GM19452 (cell line): ENCODE measurements around the gene TRABD2B.
"Not testable (repeated sequence)": the region's sequence is repeated elsewhere in the genome, so short reads cannot be mapped to it uniquely, and the experiment has no call there.

Experiments
- ATAC-seq: cut with Tn5 transposase; IDR thresholded peaks from one replicate; pipeline ENCODE4 v1.9.1; 2021; ENCODE audit not compliant: unreplicated experiment

Gene TRABD2B

DNA sequence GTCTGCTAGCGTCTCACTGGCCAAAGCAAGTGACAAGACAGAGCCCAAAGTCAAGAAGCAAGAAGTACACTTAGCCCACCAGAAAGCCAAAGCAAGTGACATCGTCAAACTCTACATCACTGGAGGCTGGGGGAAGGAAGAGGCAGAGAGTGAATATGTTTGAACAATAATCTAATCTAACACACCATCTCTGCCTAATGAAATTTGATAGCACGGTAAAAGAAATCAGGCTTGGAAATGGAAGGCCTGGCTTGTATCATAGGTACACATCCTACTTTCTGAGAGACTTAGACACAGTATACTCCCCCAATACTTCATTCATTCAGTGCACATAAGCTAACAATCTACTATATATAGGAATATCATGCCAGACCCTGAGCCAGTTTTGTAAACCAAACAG, 26.3 kb downstream of the TRABD2B start:
- ATAC-seq: no peak

DNA sequence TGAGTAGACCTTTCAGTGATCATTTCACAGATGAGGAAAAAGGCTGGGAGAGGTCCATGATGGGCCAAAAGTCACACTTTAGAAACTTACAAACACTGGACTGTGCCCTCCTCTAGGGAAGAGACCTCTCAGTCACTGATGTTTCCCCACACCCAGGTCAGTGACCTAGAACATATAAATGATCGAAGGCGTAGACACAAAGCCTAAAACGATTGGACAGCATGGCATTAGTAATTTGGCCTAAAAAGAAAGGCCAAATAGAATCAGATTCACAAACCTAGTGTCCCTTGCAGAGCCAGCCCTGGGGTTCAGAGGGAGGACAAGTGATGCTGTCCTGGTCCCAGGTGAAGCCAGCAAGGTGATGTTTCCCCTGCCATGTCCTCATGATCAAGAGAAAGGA, 27.7 kb downstream of the TRABD2B start:
- no peak for ATAC-seq

DNA sequence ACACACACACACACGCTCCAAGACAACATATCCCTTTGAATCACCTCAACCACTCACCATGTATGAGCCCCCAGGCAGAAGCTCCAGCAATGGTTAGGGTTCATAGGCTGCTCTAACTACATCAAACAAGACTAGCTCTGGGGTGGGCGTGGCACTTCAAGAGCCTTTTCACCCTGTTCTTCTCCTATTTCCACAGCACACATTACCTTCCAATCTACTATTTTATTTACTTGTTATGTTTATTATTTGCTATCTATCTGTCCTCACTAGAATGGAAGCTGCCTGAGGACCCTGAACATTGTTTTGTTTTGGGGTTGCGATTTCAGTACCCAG, 28.7 kb downstream of the TRABD2B start:
- ATAC-seq: no peak

DNA sequence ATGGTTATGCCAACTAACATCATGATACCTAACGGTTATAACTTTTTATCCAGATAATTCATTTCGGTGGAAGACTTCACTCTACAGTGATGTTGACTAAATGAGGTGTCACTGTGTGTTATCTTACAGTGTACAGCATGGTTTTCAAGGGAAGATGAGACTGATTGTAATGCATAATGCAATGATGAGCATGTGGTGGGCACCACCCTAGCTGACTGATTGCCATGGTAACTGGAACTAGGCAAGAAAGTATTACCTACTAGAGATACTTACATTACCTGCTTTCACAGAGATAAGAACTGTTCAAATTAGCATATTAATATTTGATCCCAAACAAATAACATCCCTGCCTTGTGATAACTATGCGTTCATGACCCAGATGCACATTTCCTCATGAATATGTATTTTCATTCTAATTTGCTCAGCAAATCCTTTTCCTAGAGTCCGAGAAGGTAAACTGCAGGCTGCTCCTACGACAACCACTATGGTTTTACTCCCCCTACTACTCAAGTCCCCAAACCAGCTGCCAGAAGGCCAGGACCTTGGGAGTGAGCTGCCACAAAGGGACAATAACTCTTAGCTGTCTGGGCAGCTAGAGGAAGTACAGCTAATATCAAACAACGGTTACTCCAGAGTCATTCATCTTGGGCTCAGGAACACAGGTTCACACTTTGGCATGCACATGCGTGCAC, 29.2 kb downstream of the TRABD2B start:
- ATAC-seq: no peak

DNA sequence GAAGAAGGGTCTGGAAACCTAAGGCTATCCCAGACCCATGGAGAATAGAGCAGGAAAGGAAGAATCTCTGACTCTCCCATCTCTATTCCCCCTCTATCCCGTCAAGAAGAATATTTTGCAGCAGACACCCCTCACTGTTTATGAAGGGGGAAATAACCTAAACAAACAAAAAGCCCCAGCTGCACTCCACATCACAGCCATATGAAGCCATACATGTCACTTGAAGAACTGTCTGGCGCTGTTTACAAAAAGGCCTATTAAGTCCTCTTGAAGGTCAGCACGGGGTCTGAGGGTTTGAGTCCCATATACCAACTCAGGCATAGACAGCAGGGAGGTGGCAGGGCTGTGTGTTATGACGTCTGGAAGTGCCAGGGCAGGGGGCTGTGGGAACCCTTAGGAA, 31.4 kb downstream of the TRABD2B start:
- no peak for ATAC-seq

DNA sequence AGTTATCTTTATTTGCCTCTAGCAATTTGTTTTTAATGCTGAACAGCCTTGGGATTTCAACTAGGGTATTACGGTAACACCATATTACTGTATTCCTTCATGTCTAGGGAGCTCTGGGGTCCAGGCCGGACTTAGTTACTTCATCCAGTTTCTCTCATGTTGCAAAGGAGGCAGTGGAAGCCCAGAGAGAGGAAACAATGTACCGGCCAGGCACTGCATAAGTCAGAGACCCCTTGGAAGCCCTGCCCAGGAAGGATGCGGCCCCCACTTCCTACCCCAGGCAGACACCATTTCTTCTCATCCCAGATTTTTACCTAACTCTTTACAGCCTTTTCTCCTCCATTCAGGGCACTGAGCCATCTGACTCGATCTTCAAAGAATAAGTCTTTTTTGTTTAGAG, 32.5 kb downstream of the TRABD2B start:
- ATAC-seq: no peak

DNA sequence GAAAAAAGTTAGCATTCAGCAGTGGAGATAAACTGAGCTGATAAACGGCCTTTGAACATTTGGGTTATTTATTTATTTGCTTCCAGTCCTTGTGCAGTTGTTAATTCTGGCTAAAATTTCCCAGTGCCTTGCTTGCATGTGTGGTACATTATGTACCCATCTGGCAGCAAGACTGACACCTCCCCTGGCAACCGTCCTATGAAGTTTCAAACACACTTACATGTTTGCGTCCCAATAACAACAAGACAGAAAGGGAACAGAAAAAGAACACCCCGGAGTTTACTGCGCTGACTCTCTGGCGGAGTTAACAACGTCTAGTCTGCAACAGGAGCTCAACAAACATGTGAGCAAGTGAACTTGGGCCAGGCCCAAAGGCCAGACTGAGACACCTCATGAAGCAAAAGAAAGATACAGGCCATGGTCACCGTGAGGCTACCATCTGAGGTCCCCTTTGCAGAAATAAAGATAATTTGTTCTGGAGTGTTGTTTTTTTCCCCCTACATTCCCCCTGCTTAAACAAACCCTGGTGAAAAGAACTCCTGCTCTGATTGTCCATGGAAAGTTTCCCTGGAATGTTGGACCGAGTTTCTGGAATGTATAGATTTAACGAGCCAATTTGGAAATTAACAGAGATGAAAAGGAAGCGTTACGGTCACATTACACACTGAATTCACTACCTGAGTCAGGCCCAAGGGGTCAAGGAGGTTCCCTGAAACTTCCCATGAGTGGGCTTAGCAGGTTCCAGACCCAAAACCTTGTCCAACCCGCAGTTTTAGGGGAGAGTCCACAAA, 33.4 kb downstream of the TRABD2B start:
- ATAC-seq: no peak

DNA sequence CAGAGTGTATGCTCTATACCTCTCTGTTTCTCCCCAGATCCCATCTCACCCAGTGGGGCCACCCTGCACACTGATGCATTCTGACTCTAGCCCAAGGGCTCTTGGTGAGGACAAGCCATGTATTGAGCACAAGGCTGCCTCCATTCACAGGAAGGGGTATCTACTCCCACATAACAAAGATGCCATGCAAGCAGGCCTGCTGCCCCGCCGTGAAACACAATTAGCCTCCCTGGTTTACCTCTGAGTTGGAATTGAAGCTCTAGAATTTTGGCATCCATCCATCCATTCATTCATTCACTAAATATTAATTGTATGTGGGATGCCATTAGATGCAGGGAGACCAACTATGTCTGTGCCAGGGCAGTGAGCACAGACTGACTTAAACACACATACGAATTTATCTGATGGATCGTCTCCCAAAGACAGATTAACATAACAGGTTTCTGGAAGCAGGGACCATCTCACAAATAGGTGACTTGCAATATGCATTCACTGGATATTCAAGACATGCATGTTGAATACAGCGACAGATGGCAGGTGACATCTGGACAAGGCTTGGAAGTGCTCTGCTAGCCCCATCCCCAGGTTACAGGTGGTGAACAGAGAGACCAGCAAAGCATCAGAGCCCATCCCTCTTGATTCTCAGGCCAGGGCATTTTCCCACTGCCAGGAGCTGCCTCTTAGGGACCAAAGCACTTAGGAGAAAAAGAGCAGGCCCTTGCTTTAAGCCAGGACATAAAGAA, 34.3 kb downstream of the TRABD2B start:
- no peak for ATAC-seq

DNA sequence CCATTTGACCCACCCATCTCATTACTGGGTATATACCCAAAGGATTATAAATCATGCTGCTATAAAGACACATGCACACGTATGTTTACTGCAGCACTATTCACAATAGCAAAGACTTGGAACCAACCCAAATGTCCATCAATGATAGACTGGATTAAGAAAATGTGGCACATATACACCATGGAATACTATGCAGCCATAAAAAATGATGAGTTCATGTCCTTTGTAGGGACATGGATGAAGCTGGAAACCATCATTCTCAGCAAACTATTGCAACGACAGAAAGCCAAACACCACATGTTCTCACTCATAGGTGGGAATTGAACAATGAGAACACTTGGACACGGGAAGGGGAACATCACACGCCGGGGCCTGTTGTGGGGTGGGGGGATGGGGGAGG, 35.4 kb downstream of the TRABD2B start:
- not testable (repeated sequence) for ATAC-seq

DNA sequence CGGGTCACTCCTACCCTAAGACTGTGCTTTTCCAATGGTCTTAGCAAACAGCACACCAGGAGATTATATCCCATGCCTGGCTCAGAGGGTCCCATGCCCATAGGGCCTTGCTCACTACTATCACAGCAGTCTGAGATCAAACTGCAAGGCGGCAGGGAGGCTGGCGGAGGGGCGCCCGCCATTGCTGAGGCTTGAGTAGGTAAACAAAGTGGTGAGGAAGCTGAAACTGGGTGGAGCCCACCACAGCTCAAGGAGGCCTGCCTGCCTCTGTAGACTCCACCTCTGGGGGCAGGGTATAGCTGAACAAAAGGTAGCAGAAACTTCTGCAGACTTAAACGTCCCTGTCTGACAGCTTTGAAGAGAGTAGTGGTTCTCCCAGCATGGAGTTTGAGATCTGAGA, 40.7 kb downstream of the TRABD2B start:
- ATAC-seq: not testable (repeated sequence)

DNA sequence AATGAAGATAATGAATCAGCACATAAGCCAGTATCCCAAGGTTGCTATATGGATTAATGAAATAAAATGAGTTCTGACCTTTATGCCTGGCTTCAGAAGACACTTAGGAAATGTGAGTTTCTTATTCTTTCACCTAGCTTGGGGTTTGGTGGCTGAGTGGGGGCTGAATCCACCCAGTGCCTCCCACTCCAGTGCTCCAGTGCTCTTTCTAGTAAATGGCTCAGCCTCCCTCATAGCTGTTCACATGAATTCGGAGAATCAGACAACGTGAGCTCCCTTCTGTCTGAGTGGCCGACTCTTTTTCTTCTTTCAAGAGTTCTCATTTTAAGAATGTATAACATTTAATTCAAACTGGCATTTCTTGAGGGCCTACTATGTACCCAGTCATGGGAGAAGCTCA, 43.5 kb downstream of the TRABD2B start:
- no peak for ATAC-seq

DNA sequence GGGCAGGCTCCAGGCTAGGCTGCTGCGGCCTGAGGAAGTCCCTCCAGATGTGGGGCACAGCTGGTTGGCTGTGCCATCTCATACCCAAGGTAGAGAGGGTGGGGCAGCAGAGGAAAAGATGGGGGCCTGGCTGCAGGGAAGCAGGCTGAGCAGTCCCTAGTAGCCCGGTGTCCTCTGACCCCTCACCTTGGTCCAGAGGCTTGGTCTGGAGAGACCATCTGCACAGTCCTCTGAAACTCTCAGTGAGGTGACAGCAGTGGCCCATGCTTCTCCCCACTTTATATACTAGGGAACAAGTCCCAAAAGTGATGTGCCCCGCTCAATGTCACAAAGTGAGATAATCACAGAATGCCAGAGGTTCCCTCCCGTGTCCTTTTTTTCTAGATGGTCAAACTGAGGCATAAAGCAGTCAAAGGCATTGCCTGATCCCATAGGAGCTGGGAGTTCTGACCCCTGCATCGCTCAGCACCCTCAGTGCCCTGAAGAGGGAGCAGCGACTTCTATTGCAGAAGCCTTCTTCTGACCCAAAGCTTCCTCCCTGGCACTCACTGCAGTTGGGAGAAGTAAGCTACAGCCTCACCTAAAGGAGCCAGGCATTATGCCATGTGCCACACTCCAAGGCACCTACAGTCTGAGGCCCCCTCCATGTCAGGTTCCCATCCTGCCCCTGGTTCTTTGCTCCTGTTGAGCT, 45.5 kb downstream of the TRABD2B start:
- ATAC-seq: no peak

DNA sequence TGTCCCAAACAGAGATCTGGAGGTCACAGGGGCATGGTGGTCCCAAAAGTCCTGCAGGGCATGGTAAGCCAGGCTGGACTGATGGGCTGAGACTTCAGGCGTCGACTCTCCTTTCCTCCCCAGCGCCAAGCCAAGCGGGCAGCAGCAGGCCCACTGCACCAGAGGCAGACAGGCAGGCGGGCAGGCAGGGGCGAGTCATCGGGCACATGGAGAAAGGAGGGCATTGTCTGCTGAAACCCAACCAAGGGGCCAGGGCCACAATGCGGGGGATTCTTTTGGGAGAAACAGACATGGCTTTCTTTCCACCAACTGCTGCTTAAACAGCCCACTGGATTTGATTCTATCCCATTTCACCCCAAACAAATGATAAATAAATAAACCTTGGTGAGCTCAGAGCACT, 46.2 kb downstream of the TRABD2B start:
- ATAC-seq: no peak

DNA sequence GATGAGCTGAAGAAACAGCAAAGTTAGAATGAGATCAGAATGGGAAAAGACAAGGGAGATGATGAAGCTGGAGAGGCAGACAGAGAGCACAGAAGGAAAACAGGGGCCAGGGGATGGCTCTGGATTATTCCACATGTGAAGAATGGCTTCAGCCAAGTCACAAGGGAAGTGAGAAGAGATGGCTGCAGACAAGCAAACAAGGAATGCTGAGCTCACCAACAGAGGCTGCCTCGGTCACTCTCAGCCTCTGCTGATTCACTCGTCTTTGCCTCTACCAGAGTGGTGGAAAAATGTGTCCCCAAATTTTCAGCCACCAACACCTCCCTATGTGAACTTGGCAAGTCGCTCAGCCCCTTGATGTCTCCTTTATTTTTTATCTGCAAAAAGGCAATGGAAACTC, 46.7 kb downstream of the TRABD2B start:
- ATAC-seq: no peak

DNA sequence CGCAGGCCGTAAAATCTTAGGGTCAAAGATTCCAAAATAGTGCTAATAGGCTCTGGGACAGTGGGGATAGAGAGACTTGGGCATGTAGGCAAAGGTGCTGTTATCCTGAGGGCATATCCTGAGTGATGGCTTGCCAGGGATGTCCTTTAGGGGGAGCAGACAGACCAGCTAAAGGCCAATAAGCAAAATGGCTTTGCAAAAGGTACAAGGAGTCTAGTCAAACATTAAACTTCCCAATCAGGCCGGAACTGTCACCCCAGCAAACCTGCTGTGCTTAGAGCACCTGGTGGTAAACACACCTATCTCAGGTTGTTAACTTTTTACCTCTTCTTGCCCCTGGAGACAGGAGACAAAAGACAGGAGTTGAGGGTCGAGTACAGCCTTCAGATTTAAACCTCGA, 49.1 kb downstream of the TRABD2B start:
- ATAC-seq: no peak

DNA sequence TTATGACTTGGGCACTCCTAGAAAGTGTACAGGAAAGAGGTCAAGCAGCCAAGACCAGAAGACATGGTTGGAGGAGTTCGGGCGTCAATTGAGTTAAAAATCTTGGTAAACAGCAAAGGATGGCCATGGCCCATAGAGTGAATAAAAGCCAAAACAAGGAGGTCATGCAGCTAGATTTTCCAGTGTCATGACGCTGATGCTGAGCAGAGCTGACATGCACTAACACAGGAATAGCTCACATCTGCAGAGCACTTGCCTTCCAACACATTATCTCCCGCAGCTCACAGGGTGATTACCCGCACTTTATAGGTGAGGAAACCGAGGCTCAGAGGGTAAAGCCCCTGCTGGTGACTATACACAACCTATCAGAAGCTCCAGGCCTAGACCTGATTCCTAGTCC, 49.7 kb downstream of the TRABD2B start:
- no peak for ATAC-seq

DNA sequence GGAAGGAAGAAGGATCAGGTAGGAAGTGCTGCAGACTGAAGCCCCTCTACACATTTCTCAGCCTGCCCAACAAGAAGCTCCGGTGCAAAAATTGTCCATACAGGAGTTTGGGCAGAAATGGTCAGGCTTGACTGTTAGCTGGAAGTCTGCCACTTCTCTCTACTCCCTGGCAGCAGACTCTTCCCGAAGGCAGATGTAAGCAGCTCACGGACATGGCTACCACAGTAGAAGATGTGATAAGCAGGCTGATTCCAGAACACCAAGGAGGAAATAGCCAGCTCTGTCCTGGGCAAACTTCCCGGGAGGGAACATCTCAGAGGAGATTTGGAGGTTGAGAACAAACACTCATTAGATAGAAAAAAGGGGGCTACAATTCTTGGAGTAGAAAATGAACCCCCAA, 52.6 kb downstream of the TRABD2B start:
- ATAC-seq: no peak

DNA sequence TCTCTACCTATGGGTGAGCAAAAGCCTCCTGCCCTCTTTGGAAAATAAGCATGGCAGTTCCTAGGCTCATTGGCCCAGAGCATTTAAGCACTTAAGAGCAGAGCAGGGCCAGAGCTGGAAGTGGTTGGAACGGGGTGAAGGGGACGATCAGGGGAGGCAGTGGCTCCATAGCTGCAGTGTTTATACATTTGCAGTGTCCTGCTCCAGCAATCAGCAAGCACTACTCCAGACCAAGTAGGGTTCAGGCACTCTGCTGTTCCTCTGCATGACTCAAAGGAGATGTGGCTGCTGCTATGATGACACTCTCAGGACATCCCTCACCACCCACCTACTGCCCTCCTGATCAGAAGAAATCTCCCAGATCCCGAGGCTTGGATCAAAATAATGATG, 55.0 kb downstream of the TRABD2B start:
- ATAC-seq: no peak

DNA sequence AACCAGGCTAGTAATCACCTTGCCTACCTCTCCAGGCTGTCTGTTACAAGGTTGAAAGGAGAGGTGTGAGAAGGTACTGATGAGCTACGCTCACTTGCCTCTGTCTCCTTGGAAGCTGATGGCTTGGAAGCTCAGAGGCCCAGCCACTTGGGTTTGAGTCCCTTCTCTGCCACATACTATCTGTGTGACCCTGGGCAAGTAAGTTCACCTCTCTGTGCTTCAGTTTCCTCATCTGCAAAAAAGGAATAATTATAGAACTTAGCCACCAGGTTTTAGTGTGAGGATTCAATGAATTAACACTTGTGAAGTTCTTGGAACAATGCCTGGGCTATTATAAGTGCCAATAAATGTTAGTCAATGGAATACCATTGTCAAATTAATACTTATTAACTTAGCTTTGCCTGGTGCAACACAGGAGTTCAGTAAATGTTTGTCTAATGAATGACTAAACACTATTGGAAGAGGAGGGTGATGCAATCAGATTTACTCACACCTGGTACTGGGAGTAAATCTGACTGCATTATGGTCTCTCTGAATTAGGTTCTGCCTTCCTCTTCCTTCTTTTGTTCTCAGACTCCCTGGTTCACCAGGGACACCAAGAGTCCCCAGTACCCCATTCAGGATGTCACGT, 55.5 kb downstream of the TRABD2B start:
- no peak for ATAC-seq

DNA sequence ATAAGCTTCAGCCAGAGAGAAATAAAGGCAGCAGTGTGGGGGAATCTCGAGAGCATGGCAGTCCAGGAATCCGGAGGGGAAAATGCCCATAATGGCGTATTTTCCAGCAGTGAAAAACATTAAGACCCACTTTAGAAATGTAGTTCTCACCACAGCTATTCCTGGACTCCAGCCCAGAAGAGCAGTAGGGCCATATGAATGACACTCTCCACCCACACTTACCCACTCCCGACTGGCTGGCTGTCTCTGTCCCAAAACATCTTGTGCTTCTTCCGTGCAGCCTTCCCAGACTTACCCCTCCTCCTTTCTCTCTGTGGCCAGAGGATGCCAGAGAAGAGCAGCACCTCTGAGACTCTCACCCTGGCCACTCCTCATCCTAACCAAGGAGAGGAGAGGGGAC, 56.4 kb downstream of the TRABD2B start:
- ATAC-seq: no peak

DNA sequence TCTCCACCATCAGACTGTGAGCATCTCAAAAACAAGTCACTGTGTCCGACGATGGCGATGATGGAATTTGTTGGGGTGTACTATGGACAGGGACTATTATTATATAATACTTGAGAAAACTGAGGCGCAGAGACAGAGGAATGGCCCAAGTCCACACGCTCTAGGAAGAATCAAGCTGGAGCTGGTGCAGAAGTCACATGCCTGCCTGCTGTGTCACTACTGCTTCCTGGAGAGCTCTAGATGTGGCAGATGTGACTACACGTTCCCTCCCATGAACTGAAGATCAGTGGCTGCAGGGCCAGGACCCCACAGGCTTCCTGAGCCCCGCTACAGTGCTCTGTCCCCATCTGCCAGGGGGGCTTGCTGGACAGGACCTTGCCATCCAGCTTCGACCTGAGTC, 56.9 kb downstream of the TRABD2B start:
- no peak for ATAC-seq
